AG08395 (cell line): ENCODE measurements around the gene RAPGEF1.
A peak's percentile ranks its signal among the peaks of the same experiment; 100 is the strongest.
"Not testable (repeated sequence)": the region's sequence is repeated elsewhere in the genome, so short reads cannot be mapped to it uniquely, and the experiment has no call there.

Experiments
- DNase-seq: peaks from one replicate; pipeline ENCODE4 v3.0.0; 2012; ENCODE audit warnings: mixed read lengths, low spot score

Gene RAPGEF1

DNA sequence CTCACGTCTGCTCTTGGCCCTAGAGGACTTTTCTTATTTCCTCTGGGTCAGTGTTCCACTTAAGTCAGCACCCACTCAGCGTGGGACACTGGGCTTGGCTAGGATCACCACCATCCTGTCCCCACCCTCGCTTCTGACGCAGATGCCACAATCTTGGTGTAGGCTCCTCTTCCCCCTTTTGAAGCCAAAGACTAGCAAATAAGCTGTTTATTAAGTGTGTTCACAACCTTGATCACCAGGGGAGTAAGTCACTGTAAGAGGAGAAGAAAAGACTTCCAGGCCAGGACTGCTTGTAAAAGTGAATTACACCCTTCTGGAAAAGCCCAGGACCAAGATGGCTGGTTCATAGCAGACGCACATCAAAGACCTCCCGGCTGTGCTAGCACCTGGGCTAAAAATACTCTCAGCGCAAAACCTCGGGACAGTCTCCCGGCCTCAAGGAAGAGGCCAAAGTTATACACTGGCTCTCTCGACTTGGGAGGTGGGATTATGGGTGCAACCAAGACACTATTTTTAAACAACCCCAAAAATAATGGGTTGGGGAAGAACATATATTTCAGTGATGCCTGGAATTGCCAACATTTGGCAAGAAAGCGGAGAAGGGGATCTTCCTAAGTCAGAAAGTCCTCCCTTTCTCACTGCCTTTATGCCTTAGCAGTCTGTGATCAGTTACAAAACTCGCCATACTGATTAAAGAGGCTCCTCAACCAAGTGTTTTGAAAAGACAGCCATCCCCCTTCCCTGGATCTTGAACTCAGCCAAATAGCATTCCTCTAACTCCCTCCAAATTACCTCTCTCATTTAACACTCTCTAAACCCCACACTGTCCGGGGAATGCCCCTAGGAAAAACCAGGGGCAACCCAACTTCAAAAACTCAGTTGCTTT is 69.4 kb downstream of the RAPGEF1 start:
- DNase-seq = no peak

DNA sequence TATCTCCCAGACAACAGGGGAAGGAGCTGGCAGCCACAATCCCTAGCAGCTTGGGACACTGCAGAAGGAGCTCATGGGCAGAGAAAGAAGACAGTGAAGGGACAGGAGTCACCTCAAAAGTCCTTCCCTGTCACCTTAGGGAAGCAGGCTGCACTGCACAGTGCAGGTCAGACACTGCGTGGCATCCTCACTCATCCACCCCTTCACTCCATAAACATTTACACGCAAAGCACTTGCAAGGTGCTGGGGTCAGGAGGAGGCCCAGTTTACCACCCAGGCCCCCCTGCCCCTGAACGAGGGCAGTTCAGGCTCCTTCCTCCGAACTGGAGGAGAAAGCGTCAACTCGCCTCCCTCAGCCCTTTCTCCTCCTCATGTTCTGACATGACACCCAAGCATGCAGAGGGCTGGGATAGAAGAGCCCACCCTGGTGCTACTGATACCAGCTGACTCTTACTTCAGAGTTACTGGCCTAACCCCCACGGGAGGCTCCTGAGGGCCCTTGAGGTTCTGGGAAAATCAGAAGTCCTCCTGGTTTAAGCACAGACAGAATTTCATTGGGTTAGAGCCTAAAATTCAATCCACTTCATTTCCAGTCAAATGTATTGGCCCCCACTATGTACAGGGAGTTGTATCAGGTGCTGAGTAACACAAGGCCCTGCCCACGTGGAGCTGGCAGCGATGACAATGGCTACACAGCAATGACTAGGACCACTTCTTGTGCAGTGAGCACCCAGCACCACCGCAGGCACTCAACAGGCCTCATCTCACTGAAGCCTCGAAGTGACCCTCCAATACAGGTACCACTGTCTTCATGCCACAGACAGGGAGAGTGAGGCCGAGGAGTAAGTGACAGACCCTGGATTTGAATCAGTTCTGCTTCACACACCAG is 70.4 kb downstream of the RAPGEF1 start:
- DNase-seq = no peak

DNA sequence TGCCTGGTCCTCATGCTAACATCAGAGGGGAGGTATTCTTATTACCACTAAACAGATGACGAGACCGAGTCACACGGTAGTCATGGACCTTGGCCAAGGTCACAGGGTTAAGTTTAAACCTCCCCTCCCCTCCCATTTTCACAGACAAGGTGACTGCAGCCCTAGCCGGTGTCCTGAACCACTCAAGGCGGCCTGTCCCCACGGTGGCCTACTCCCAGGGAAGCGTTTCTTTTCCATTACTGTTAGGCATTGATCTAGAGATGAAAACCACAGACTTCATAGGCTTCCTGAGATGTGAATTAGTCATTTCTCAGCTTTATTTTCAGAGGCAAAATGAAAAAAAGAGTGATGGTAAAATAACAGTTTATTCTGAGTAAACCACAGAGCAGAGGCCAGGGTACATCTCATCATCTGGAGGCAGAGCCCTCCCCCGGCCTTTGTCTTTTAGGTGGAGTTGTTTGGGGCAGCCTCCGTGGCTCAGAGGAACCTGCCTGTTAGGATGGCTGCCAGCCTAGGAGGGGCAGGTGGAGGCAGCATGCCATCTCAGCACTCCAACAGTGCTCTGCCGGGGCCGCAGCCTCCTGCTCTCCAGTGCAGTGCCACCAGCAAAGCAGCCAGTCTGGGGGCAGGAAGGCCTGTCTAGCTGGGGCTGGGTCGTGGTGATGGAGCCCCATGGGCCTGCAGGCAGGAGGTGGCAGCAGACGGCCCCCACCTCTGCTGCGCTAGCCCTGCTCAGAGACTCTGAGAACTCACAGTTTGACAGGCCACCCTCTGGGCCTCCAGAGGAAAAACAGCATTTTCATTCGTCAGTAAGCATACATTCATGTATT is 71.2 kb downstream of the RAPGEF1 start:
- DNase-seq = peak; percentile 69

DNA sequence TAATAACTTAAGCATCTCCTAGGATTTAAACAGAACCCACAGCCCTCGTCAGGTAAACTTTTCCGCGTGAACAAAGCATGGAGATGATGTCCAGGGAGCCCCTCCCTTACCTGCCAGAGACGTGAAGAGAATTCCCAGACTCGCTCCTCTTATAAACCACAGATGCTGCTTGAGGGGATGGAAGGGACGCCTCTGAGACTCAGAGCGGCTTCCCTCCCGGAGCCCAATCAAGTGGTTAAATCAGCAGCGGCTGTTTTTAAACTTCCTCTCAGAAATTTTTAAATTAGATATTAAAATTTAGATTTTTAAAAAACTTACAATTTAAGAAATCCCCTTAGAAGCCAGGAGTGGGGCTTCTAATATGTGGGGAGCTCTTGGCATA is 71.8 kb downstream of the RAPGEF1 start:
- DNase-seq = no peak

DNA sequence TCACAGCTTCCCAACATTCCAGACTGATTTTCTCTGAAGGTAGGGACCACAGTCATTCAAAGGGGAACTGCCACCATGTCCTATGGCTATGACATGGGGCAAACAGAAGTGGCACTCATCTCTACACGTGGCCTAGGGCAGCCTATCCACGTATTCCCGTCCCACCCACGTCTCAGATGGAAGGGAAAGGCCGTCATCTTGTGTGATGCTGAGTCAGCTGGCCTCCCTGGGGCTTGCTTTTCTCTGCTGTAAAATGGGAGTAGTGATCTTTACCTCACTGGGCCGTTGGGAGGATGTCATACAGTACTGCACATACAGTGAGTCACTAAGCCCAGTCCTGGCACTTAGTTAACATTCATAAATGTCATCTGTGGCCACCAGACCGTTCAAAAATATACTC is 72.3 kb downstream of the RAPGEF1 start:
- peak; percentile 42 for DNase-seq

DNA sequence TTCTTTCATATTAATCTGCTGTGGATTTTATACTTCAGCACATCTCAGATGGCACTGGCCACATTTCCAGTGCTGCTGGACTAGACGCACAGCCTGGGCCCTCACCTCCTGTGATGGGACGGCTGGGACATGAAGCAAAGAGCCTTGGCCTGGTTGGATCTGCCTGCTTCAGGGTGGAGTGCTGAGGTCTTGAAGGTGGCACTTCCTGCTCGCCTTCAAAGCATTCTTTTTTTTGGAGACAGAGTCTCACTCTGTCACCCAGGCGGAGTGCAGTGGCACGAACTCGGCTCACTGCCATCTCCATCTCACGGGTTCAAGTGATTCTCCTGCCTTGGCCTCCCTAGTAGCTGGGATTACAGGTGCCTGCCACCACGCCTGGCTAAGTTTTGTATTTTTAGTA is 73.1 kb downstream of the RAPGEF1 start:
- DNase-seq = no peak

DNA sequence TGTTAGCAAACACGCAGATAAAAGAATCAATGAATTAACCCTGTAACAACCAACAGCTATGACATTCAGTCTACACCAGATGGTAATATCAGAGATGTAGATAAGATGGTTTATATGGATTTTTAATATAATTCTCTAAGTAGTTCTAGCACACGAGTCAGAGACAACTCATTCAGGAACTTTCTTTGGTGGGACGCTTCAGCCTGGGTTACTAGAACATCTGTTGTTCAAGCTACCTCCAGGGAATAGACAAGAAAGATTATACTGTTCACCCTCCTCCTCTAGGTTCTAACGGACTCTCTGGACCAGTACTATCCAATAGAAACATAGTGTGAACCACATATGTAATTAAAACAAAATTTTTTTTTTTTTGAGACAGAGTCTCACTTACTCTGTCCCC is 73.8 kb downstream of the RAPGEF1 start:
- no peak for DNase-seq

DNA sequence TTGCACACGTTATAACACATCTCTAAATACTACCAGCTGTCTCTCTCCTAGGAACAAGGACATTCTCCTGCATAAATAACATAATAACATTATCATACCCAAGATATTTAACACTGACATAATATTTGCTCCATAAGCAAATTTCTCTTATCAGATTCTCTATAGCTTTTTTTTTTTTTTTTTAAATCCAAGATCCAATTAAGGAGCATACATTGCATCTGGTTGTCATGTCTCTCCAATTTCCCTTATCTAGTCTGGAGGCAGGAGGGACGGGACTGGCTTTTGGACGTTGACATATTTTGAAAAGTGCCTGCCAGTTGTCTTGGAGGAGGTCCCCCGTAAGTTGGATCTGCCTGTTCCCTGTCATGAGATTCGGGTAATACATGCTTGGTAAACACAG is 76.6 kb downstream of the RAPGEF1 start:
- DNase-seq = no peak

DNA sequence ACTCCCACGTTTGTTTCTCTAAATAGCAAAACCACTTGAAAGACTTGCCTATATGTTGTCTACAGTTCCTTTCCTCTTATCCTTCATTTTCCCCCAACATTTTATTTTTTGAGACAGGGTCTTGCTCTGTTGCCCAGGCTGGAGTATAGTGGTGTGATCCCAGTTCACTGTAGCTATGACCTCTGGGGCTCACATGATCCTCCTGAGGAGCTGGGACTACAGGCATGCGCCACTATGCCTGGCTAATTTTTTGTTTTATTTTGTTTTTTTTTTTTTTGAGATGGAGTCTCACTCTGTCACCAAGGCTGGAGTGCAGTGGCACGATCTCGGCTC is 77.6 kb downstream of the RAPGEF1 start:
- not testable (repeated sequence) for DNase-seq

DNA sequence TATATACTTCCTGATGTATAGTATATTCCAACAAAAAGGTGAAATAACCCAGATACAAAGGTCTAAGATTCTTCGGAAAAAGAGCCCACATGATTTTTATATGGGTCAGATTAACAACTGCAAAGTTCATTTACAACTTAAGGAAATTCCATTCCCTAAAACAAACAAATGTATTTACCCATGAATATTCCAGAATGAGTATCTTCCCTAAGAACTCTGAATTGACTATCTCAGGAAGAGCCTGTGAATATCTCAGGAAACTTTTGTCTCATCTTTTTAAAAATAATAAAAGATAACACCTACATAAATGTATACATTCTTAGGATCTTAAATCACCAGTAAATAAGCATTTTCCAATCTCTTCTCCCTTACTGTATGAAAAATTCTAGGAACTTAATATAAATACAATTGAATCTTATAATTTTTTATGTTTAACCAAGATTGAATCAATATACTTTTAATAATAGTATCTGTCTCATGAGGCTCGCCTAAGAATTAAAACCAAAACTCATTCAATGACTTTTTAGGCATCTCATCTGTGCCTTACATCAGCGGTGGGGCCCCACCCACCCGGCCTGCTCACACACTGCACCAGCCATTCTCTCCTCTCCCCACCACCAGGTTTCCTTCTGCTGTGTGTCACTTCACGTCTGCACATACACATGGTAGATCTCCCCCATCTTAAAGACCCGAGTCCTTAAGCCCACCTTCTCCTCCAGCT is 78.1 kb downstream of the RAPGEF1 start:
- DNase-seq = no peak

DNA sequence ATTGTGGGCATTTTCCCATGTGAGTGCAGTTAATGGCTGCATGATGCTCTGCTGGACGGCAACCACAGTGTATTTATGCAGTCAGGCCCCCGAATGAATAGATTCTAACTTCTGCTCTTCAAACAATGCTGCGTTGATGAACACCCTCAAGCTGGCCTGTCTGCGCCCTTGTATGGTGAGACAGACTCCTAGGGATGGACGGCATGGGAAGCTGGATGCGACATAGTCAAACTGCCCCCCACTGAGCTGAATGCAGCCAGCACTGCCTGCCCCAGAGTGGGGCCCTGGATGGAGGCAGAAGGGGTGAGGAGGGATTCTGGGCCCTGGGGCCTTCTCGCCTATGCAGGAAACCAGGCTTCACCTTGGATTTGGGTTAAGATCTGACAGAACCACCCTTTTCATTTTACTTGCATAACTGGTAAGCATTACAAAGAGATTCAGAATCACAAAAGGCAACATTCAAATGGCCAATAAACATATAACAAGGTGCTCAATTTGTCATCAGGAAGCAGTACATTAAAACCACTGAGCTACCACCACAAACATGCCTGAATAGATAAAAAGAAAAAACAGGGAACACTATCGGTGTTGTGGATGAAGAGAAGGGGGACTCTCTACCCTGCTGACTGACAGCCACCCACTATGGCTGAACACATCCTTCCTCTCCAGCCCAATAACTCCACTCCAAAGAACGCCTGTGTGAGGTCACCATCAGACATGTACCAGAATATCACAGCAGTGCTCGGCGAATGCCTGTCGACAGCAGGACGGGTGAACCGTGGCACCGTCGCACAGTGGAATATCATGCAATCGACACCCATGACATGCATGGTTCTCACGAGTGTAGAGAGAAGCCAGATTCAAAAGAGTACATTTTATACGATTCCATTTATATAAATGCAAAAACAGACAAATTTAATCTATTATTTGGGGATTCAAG is 79.1 kb downstream of the RAPGEF1 start:
- no peak for DNase-seq

DNA sequence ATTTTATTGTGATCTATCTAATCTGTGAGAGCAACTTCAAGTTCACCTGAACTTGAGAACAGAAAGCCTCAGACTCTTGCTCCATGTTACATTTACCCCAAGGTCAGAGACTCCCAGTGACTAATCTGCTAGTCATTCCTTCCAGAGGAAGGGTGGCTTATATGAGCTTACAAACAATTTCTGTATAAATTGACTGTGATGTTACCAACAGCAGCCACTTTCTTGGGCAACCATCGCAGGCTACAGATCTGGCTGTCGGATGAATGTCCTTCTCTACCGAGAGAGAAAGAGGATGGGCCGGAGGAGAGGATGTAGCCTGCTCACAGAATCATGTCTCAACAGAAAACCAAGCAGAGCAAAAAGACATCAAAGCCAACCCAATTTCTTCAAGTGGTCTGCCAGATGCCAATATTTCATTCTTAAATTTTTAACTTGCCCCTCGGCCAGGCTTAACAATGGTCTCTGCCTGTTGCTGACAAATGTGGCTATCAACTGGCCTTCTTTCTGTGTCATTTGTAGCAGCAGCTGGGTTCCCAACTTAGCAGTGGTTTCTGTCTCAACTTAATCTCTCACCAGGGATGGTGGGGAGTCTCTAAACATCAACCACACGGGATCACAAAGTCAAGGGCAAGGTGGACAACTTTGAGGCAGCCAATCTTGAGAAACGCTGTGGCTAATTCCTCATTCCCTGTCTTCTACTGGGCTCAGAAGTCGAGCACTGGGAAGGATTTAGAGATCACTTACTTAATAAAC is 81.3 kb downstream of the RAPGEF1 start:
- DNase-seq = peak; percentile 84

DNA sequence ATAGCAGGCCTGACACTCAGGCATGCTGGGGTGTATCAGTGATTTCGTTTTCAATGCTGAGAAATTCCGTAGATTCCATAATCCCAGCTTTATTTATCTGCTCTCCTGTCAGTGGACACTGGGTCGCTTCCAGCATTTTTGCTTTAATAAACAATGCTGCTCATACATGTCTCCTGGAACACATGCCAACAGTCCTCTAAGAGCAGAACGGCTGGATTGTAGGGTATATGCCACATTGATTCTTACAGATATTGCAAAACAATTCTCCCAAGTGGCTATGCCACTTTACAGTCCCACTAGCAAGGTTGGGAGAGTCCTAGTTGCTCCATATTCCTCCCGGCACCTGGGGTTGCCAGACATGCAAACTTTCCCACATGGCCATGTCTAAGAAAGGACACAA is 81.9 kb downstream of the RAPGEF1 start:
- no peak for DNase-seq

DNA sequence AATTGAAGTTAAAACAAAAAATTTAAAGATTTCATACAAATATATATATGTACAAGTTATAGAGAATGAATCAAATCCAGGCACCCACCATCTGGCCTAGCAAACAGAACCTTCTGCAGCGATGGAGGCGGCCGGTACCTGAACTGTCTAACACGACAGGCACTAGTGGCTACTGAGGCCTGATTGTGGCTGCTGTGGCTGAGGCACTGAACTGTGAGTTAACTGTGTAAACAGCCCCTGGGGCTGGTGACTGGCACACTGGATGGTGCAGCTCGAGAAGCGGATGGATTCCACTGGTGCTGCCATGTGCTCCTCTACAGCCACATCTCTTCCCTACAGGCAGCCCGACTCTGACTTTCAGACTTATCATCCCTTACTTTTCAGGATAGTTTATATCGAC is 82.4 kb downstream of the RAPGEF1 start:
- DNase-seq = no peak

DNA sequence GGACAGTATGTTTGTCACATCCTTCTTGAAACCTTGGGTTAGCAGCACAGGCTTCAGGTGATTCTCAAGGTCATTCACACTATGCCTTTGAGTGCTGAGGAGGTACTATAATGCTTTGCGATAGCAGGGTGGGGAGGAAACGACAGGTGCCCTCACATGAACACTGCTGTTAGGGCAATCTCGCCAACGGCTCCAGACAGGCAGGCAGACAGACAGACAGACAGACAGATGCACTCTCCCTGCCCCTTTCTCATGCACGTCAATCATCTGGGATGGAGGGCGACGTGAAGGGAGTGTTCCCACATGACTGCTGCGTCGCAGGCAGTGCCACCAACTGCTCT is 82.9 kb downstream of the RAPGEF1 start:
- DNase-seq = no peak

DNA sequence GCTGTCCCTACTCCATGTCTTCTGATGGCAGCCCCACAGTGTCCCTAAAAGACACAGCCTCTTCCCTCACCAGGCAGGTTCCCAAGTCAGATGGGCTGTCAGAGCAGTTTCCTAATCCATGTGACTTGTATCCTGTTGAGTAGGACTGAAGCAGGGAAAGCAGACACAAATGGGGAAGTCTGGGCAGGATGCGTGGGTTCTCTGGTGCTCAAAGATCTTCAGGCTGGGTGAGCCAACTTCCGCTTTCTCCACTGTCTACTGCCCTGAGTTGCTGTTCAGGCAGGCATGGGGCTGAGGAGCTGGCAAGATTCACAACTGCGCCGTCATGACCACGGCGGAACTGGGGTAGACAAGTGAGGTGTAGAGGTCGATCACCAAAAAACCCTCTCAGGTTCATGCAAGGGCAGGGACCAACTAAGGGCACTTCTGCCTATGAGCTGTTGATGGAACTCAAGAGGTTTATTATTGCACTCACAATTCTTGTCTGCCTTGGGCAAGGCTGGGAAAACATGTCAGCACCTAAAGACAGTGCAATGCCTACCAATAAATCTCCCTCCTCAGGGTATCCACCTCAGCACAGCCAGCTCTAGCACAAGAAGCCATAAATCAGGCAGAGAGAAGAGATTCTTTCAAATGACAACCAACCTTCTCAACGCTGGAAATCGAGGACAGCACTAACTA is 83.4 kb downstream of the RAPGEF1 start:
- DNase-seq = no peak

DNA sequence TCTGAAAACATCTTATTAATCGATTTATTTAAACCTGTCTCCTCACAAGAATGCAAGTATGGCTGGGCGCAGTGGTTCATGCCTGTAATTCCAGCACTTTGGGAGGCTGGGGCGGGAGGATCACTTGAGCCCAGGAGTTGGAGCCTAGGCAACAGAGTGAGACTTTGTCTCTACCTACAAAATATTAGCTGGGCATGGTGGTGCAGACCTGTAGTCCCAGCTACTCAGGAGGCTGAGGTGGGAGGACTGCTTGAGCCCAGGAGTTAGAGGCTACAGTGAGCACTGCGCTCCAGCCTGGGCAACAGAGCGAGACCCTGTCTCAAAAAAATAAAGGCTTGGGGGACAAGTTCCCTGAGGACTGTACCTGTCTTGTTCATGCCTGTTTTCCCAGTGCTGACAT is 85.5 kb downstream of the RAPGEF1 start:
- not testable (repeated sequence) for DNase-seq

DNA sequence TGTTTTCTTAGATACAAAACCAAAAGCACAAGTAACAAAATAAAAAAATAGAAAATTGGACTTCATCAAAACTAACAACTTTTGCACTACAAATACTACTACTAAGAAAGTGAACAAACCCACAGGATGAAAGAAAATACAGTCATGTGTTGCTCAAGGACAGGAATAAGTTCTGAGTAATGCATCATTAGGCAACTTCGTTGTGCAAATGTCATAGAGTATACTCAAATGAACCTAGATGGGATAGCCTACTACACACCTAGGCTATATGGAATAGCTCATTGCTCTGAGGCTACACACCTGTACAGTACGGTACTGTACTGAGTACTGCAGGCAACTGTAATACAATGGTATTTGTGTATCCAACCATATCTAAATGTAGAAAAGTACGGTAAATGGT is 88.3 kb downstream of the RAPGEF1 start:
- DNase-seq = no peak

DNA sequence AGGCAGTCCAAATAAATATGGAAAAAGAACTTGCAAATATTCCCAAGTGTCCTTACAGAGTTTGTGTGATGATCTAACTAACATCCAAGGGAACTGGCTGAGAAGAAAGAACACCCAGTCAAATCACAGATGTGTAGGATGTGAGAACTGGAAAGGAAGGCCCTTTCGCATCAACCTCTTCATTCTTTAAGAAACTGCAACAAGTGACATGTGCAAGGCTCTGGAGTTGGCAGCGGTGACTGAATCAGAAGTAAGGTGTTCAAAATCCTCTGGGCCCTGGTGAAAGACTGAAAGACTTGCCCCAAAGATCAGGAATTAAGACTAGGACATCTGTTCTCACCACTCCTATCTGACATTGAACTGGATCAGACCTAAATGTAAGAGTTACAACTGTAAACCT is 88.7 kb downstream of the RAPGEF1 start:
- DNase-seq = no peak
